GM23338 (cell line): ENCODE data around the gene CCDC27. TPM values are rescaled to one million over a fixed set of nuclear protein-coding genes. Genes with fewer than 3 reads are reported as not detected.

Source experiments
- ATAC-seq: fragments of 200-7000 bp; cut with Tn5 transposase; 3 replicates; pipeline ENCODE4 v1.9.1; 2020
- DNase-seq: peaks from one replicate; pipeline ENCODE4 v3.0.0-alpha.2; 2015; ENCODE audit warnings: low spot score
- H2AFZ ChIP-seq: fragments of 200-600 bp; sonication (generic); 2 replicates; pipeline ENCODE4 v1.8.0; 2016; ENCODE audit warnings: antibody characterized with exemption, mild to moderate bottlenecking, moderate library complexity
- H3F3A ChIP-seq: fragments of 200-600 bp; sonication (generic); replicated peaks from 2 replicates; pipeline ENCODE4 v1.8.0; 2017; ENCODE audit warnings: antibody characterized with exemption, mixed run types, low read depth
- H3K27ac ChIP-seq: fragments of 200-600 bp; sonication (generic); 2 replicates; pipeline ENCODE4 v1.6.1; 2016; ENCODE audit warnings: low read depth
- H3K27me3 ChIP-seq: fragments of 200-600 bp; sonication (generic); 2 replicates; pipeline ENCODE4 v1.8.0; 2016; ENCODE audit warnings: mild to moderate bottlenecking, mixed run types, moderate library complexity; ENCODE audit not compliant: insufficient read depth
- H3K36me3 ChIP-seq: fragments of 200-600 bp; sonication (generic); 2 replicates; pipeline ENCODE4 v1.8.0; 2016; ENCODE audit warnings: mild to moderate bottlenecking; ENCODE audit not compliant: insufficient read depth
- H3K4me1 ChIP-seq: fragments of 200-600 bp; sonication (generic); 2 replicates; pipeline ENCODE4 v1.8.0; 2016; ENCODE audit warnings: mild to moderate bottlenecking, moderate library complexity; ENCODE audit not compliant: insufficient read depth
- H3K4me2 ChIP-seq: fragments of 200-600 bp; sonication (generic); 2 replicates; pipeline ENCODE4 v1.7.1; 2017; ENCODE audit warnings: mixed run types
- H3K4me3 ChIP-seq: fragments of 200-600 bp; sonication (generic); 2 replicates; pipeline ENCODE4 v1.6.1; 2016; ENCODE audit warnings: mixed run types
- H3K79me2 ChIP-seq: fragments of 200-600 bp; sonication (generic); replicated peaks from 2 replicates; pipeline ENCODE4 v1.8.0; 2017; ENCODE audit warnings: mild to moderate bottlenecking; ENCODE audit not compliant: insufficient read depth
- H3K9me2 ChIP-seq: fragments of 200-600 bp; sonication (generic); 2 replicates; pipeline ENCODE4 v1.8.0; 2017; ENCODE audit not compliant: insufficient read depth
- H4K20me1 ChIP-seq: fragments of 200-600 bp; sonication (generic); replicated peaks from 2 replicates; pipeline ENCODE4 v1.8.0; 2017; ENCODE audit warnings: mild to moderate bottlenecking; ENCODE audit not compliant: insufficient read depth
- H3K27ac Mint-ChIP-seq: 2 replicates; pipeline ENCODE4 v1.8.0; 2020; ENCODE audit warnings: inconsistent platforms, mild to moderate bottlenecking, moderate library complexity, mixed read lengths
- H3K27me3 Mint-ChIP-seq: 3 replicates; pipeline ENCODE4 v1.8.0; 2022; ENCODE audit warnings: low read depth, mild to moderate bottlenecking, moderate library complexity, mixed read lengths, inconsistent platforms; ENCODE audit not compliant: insufficient read depth, poor library complexity
- H3K36me3 Mint-ChIP-seq: 3 replicates; pipeline ENCODE4 v1.8.0; 2021; ENCODE audit warnings: low read depth, mild to moderate bottlenecking, inconsistent platforms, moderate library complexity, mixed read lengths
- H3K4me1 Mint-ChIP-seq: 3 replicates; pipeline ENCODE4 v1.8.0; 2020; ENCODE audit warnings: mild to moderate bottlenecking, inconsistent platforms, mixed read lengths
- H3K4me3 Mint-ChIP-seq: 3 replicates; pipeline ENCODE4 v1.8.0; 2021; ENCODE audit warnings: moderate library complexity, mild to moderate bottlenecking, inconsistent platforms, mixed read lengths
- H3K9me3 Mint-ChIP-seq: 3 replicates; pipeline ENCODE4 v1.8.0; 2020; ENCODE audit warnings: moderate library complexity, mild to moderate bottlenecking, inconsistent platforms, mixed read lengths
- CREB1 ChIP-seq: fragments of 250-450 bp; sonication (Bioruptor Pico); IDR thresholded peaks from 2 replicates; pipeline ENCODE4 v1.5.0; 2020; ENCODE audit warnings: low read depth, mild to moderate bottlenecking, moderate library complexity
- CTCF ChIP-seq, 2 experiments: fragments of 200-600 bp in 1 of 2; sonication (generic) in 1 of 2; conservative IDR thresholded peaks; 2 replicates each; pipeline versions ENCODE4 v1.5.1 to v1.6.1; 2016 to 2017; ENCODE audit warnings: antibody characterized with exemption in 2 of 2, low read depth in 2 of 2, mild to moderate bottlenecking in 2 of 2, moderate library complexity in 1 of 2
- ETS1 ChIP-seq: IDR thresholded peaks from 2 replicates; pipeline ENCODE4 v1.6.1; 2016; ENCODE audit warnings: antibody characterized with exemption
- EZH2 ChIP-seq: fragments of 200-600 bp; sonication (generic); IDR thresholded peaks from one replicate; pipeline ENCODE4 v1.8.0; 2017; ENCODE audit warnings: antibody characterized with exemption, mild to moderate bottlenecking, low read depth; ENCODE audit not compliant: unreplicated experiment
- EZH2phosphoT487 ChIP-seq: fragments of 200-600 bp; sonication (generic); IDR thresholded peaks from one replicate; pipeline ENCODE4 v1.8.1; 2018; ENCODE audit warnings: antibody characterized with exemption; ENCODE audit not compliant: unreplicated experiment
- JUNB ChIP-seq: IDR thresholded peaks from one replicate; pipeline ENCODE4 v1.6.1; 2016; ENCODE audit warnings: antibody characterized with exemption; ENCODE audit not compliant: unreplicated experiment
- NANOG ChIP-seq: IDR thresholded peaks from 2 replicates; pipeline ENCODE4 v1.6.1; 2016; ENCODE audit warnings: antibody characterized with exemption, borderline replicate concordance
- REST ChIP-seq: IDR thresholded peaks from one replicate; pipeline ENCODE4 v1.6.1; 2018; ENCODE audit warnings: antibody characterized with exemption; ENCODE audit not compliant: unreplicated experiment
- STAT1 ChIP-seq: IDR thresholded peaks from one replicate; pipeline ENCODE4 v1.6.1; 2016; ENCODE audit warnings: antibody characterized with exemption; ENCODE audit not compliant: unreplicated experiment
- ZNF114 ChIP-seq: fragments of 250-450 bp; sonication (Bioruptor Pico); IDR thresholded peaks from 2 replicates; pipeline ENCODE4 v1.5.0; 2020; ENCODE audit warnings: mild to moderate bottlenecking, moderate library complexity
- ZNF331 ChIP-seq: fragments of 250-450 bp; sonication (Bioruptor Pico); IDR thresholded peaks from 2 replicates; pipeline ENCODE4 v1.5.0; 2020; ENCODE audit warnings: low read depth, mild to moderate bottlenecking, moderate library complexity
- polyA plus RNA-seq: library from polyadenylated mRNA; unstranded; fragments of >200 nt; fragmentation: Nextera tagmentation; extraction: Ambion mirVana; gene quantifications from 2 replicates; pipeline ENCODE4 v1.2.1, GENCODE V29; 2016
- total RNA-seq: library from RNA; depleted of rRNA; stranded (reverse); fragments of >200 nt; shearing (Covaris generic); gene quantifications from 2 replicates; pipeline ENCODE4 v1.2.3, GENCODE V29; 2014
- TF ChIP-seq, protein P1 (sequence below): fragments of 250-450 bp; sonication (Bioruptor Pico); IDR thresholded peaks from 2 replicates; pipeline ENCODE4 v1.5.0; 2020; ENCODE audit warnings: mild to moderate bottlenecking, moderate library complexity

Gene CCDC27
- total and polyA plus RNA-seq, 2 experiments from 2014 or later = 0.18 to 0.45 TPM

DNA sequence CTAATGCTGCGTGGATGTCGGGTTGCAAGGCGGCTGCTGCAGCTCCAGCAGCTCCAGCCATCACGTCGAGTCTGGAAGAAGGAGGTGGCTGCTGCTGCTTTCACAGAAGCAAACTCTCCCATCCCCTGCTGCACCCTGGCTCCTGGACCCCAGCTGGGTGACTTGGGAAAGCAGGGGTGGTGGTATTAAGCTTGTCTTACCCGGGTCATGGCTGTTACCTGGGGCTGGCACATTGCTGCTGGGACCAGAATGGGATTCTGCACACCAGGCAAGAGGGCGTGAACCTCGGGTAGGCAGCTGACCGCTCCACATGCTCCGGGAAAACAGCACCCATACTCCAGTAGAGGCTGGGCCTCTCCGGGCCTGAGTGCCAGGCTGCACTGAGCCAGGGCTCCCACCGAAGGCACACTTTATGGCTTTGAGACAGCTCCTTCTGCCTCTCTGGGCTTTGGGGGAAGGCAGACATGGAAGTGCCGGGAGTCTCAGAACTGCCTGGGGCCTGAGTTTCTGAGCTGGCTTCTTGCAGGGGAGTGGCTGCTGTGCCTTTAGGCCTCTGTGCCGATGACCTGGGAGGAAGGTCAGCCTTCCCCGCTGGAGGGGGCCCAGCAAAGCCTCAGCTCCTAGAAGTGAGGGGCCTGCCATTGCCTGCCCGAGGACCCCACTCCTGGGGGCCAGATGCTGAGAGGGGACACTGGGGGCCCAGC, 21.5 kb downstream of the CCDC27 start:
- Mint-ChIP-seq H3K9me3 (no peaks in the 10 kb centered on the region), H3K4me3 (peak overlapping the region; percentile 61; the same call in 2 of the 3 replicates), H3K4me1 (peaks cover 19% of the 10 kb centered on the region), H3K27ac (no peak overlapping the region), H3K27me3 (peaks cover 14% of the 10 kb centered on the region), H3K36me3 (no peaks in the 10 kb centered on the region)
- peak overlapping the region; percentile 64; the same call in 1 of the 2 replicates for H3K4me3 ChIP-seq
- ATAC-seq = no peak
- H2AFZ ChIP-seq = no peak overlapping the region
- peaks cover 6% of the 10 kb centered on the region; the same call in 1 of the 2 replicates for H3F3A ChIP-seq
- H3K27ac ChIP-seq = no peak overlapping the region
- peaks cover 13% of the 10 kb centered on the region; the same call in 1 of the 2 replicates for H3K4me1 ChIP-seq
- no peaks in the 10 kb centered on the region for H3K79me2 ChIP-seq
- no peaks in the 10 kb centered on the region for H3K27me3 ChIP-seq
- H3K4me2 ChIP-seq = peak overlapping the region; percentile 90; the same call in 1 of the 2 replicates
- no peaks in the 10 kb centered on the region for H3K36me3 ChIP-seq
- TF ChIP-seq REST = no peak
- no peak for TF ChIP-seq EZH2phosphoT487
- no peak for TF ChIP-seq CREB1
- TF ChIP-seq EZH2 = no peak
- TF ChIP-seq, protein P1, sequence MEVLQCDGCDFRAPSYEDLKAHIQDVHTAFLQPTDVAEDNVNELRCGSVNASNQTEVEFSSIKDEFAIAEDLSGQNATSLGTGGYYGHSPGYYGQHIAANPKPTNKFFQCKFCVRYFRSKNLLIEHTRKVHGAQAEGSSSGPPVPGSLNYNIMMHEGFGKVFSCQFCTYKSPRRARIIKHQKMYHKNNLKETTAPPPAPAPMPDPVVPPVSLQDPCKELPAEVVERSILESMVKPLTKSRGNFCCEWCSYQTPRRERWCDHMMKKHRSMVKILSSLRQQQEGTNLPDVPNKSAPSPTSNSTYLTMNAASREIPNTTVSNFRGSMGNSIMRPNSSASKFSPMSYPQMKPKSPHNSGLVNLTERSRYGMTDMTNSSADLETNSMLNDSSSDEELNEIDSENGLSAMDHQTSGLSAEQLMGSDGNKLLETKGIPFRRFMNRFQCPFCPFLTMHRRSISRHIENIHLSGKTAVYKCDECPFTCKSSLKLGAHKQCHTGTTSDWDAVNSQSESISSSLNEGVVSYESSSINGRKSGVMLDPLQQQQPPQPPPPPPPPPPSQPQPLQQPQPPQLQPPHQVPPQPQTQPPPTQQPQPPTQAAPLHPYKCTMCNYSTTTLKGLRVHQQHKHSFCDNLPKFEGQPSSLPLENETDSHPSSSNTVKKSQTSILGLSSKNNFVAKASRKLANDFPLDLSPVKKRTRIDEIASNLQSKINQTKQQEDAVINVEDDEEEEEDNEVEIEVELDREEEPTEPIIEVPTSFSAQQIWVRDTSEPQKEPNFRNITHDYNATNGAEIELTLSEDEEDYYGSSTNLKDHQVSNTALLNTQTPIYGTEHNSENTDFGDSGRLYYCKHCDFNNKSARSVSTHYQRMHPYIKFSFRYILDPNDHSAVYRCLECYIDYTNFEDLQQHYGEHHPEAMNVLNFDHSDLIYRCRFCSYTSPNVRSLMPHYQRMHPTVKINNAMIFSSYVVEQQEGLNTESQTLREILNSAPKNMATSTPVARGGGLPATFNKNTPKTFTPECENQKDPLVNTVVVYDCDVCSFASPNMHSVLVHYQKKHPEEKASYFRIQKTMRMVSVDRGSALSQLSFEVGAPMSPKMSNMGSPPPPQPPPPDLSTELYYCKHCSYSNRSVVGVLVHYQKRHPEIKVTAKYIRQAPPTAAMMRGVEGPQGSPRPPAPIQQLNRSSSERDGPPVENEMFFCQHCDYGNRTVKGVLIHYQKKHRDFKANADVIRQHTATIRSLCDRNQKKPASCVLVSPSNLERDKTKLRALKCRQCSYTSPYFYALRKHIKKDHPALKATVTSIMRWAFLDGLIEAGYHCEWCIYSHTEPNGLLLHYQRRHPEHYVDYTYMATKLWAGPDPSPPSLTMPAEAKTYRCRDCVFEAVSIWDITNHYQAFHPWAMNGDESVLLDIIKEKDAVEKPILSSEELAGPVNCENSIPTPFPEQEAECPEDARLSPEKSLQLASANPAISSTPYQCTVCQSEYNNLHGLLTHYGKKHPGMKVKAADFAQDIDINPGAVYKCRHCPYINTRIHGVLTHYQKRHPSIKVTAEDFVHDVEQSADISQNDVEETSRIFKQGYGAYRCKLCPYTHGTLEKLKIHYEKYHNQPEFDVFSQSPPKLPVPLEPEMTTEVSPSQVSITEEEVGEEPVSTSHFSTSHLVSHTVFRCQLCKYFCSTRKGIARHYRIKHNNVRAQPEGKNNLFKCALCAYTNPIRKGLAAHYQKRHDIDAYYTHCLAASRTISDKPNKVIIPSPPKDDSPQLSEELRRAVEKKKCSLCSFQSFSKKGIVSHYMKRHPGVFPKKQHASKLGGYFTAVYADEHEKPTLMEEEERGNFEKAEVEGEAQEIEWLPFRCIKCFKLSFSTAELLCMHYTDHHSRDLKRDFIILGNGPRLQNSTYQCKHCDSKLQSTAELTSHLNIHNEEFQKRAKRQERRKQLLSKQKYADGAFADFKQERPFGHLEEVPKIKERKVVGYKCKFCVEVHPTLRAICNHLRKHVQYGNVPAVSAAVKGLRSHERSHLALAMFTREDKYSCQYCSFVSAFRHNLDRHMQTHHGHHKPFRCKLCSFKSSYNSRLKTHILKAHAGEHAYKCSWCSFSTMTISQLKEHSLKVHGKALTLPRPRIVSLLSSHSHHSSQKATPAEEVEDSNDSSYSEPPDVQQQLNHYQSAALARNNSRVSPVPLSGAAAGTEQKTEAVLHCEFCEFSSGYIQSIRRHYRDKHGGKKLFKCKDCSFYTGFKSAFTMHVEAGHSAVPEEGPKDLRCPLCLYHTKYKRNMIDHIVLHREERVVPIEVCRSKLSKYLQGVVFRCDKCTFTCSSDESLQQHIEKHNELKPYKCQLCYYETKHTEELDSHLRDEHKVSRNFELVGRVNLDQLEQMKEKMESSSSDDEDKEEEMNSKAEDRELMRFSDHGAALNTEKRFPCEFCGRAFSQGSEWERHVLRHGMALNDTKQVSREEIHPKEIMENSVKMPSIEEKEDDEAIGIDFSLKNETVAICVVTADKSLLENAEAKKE (CRISPR knock-in tag) = no peak
- no peak for TF ChIP-seq ZNF114 (CRISPR knock-in tag)
- TF ChIP-seq STAT1 = no peak
- TF ChIP-seq ETS1 = no peak
- no peak for TF ChIP-seq CTCF (conservative IDR thresholded peaks at IDR 0.05; ENCODE audit: low read depth in 2 of 2)
- TF ChIP-seq ZNF331 (CRISPR knock-in tag) = no peak
- no peak for TF ChIP-seq NANOG
- TF ChIP-seq JUNB = no peak
- H4K20me1 ChIP-seq = no peaks in the 10 kb centered on the region; the same call in 1 of the 2 replicates
- DNase-seq = no peak
- no peaks in the 10 kb centered on the region for H3K9me2 ChIP-seq
